ENCODE data around the gene CXCL8.
"Not testable (repeated sequence)": the region's sequence is repeated elsewhere in the genome, so short reads cannot be mapped to it uniquely, and the experiment has no call there.

CXCL8 gene

DNA sequence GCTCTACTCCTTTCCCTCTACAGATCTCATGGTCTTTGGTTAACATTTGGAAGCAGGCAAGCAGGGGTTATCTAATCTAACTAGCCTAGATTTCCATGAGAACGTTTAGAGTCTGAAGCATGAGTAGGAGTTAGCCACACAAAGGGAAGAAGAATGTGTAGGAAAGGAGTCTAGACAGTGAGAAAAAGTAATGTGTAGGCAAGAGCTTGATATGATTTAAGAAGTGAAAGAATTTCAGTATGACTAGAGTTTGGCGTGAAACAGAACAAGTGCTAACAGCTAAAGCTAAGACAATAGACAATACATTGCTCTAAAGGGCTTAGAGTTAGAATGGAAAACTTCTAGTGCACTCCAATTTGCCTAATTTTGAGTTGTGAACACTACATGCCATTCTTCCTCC lies 10.8 kb downstream of the CXCL8 start:
- no peak for FAIRE-seq

DNA sequence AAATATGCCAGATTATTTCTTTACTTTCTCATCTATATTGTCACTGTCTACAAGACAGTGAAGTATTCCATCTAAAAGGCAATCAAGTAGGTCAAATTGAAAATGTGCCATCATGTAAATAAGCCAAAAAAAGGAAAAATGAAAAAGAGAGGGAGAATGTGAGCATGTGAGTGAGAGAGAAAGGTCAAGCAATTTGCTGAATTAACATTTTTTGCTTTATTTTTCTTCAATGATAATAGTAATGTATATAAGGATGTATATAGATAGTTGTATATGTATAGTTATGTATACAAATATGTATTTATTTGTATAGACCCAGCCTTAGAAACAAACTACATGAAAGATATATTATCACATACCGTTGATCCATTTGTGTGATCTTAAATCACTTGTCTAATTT lies 11.5 kb downstream of the CXCL8 start:
- FAIRE-seq, result no peak

DNA sequence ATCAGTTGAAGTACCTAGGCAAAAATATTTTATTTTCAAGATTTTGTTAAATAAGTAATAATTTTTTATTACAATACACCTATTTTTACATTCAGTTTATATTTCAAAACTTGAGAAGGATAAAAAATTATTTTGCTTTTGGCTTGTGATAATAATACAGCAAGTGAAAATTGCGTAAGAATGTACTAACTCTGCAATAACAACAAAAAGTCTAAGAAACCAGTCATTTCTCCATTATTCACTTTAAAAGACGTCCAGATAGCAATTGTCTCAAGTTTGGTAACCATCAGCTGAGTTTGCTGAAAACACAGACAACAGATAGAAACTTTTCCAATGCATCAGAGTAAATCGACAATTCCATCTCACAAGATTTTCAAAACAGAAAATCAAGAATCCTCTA lies 12.1 kb downstream of the CXCL8 start:
- no peak for FAIRE-seq

DNA sequence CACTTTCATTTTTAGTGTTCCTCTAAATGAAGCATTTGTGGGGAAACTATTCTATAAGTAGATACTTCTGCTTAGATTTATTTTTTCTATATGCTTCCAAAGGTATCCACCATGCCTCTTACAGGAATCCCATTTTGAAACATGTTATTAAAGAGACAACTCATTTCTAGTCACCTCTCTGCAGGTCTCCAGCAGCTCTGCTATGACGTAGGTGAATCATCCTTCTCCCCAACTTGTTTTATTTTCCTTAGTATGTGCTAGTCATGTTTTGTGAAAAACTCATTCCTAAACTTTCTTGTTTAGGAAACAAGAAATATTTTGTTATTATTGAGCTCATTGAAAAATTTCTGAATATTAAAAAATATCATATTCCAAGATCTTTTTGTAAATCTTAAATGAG lies 12.8 kb downstream of the CXCL8 start:
- FAIRE-seq, result no peak

DNA sequence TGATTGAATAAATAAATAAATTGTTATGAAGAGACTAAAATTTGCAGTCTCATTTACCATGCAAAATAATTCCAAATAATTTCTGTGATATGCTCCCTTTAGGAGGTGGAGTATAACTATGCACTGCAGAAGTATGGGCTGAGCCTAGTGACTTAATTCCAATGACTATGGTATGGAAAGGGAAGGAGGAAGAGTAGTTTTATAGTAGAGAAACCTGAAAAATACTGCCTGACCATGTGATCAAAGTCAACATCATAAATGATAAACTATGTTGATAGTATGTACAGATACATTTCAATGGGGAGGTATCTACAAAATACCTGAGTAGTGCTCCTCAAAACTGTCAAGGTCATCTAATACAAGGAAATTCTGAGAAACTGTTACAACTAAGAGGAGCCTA lies 14.6 kb downstream of the CXCL8 start:
- no peak for FAIRE-seq

DNA sequence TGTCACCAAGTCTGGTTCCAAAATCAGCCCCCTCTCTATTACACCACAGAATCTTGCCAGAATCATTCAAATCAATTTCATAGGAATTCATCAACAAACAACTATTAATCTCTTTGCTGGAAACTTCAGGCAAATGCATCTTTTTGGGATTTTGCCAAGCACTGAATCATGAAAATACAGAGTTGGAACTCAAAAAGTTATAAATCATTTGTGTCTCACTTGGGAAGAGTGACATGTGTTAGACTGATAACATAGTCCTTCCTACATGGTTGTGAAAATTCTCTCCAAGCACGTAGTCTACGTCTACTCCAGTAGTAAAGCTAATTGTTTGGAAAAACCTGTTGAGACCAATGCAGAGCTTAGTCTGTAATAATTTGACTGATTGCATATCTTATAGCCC lies 19.0 kb downstream of the CXCL8 start:
- no peak for FAIRE-seq

DNA sequence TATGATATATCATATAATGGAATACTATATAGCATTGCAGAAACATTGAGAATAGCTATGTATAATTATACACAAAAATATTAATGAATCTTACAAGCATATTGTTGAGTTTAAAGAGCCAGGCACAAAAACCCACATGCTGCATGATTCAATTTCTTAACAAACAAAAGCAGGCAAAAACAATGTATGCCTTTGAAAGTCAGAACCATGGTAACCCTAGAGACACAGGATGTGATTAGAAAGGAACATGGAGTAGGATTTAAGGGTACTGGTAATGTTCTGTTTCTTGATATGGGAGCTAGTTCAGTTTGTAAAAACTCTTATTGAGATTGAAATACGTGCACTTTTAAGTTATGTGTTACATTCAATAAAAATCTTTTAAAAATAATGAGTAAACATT lies 21.5 kb downstream of the CXCL8 start:
- FAIRE-seq, result no peak

DNA sequence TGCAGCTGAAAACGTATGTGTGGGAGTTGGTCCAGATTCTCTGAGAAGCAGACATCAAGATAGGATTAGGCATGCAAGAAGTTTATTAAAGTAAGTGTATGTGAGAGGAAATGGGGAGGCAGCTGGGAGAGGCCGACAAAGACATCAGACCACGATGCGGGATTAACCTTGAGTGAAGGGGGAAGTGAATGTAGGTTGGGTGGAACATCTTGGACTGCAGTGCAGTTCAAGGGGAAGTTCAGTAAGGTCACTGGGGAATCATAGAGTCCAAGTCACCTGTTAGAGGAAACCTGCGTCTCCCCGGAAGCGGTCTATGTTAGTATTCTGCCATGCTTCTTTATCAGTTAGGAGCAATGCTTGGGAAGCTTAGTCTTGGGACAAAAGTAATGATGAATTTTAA lies 22.0 kb downstream of the CXCL8 start:
- no peak for FAIRE-seq

DNA sequence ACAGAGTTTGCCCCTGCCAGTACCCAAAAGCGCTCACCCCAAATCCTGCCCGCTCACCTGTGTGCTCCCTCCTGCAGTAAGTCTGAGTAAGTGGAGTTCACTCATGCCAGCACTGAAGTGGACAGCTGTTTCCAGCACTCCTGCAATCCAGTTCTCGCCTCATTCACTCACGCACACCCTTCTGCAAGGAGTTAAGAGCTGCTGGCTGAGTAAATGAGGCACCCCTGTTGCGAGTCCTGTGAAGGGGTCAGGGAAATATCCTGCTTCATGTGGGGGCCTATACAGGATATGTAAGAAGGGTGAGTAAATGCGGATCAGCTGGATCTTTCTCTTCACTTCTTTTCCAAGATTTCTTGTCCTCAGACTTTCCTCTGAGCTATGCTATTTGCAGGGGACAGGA lies 23.5 kb downstream of the CXCL8 start:
- no peak for FAIRE-seq

DNA sequence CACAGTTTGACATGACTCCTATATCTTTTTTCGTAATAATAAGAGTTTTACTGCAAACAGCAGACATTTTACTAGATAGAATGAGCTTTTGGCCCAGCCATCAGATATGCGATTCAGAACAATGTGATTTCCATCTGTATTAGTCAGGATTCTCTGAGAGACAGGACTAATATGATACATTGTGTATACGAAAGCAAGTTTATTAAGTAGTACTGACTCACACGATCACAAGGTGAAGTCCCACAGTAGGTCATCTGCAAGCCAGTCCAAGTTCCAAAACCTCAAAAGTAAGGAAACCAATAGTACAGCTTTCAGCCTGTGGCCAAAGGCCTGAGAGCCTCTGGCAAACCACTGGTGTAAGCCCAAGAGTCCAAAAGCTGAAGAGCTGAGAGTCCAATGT lies 24.1 kb downstream of the CXCL8 start:
- no peak for FAIRE-seq

DNA sequence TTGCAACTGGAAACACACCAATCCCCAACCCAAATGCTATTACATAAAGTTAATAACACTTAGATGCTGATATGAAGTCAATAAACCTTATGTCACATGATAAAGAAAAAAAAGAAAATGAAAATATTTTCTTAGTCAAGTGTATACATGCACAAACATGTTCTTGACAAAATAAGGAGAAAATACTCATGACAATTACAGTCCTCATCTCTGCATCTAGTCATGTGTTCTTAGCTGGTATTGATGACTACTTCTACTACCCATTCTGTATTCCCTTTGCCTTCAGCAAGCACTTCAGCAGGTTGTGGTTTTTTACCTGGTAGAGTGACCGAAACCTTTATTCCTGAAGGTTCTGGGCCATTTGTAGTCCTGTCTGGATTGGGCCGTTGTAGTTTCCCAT lies 24.9 kb downstream of the CXCL8 start:
- FAIRE-seq, result no peak

DNA sequence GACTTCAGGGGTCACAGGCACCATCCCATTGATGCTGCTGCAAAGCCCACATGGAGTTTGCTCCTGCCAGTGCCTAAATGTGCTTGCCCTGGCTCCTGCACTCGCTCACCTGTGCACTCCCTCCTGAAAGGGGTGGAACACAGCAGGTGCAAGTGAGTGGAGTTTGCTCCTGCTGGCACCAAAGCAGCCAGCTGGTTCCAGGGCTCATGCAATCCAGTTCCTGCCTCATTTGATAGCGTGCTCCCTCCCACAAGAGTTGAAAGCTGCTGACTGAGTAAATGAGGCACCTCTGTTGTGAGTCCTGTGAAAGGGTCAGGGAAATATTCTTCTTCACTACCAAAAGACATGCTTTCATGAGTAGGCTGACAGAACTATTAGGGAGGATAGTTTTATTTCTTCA lies 30.5 kb downstream of the CXCL8 start:
- FAIRE-seq, result no peak

DNA sequence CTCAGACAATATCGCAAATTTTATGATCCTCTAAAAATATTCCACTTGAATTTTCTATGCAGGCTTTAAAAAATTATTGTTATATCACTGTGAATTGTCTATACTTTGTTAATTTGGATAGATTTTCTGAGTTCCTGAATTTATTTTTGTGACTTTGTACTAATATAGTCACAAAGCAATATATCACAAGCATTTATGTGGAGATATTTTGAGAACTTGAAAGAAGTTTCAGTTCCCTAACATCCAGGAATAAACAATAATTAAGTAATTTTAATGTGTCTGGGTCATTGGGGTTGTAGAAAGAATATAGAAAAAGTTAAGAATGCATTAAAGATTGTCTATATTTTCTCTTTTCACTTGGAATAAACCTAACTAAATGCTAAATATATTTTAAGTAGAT lies 32.0 kb downstream of the CXCL8 start:
- FAIRE-seq, result no peak

DNA sequence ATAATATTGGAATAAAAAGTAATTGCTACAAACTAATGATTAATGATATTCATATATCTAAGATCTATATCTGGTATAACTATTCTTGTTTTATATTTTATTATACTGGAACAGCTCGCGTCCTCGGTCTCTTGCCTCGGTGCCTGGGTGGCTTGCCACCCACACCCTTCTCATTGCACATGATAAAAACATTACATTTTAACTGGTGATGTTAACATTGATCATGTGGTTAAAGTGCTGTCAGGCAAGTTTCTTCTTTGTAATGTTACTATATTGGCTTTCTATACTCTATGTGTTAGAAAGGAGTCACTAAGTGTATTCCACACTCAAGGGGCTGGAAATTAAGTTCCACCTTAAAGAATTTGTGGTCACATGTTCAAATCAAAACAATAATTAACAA lies 34.0 kb downstream of the CXCL8 start:
- FAIRE-seq, result not testable (repeated sequence)

DNA sequence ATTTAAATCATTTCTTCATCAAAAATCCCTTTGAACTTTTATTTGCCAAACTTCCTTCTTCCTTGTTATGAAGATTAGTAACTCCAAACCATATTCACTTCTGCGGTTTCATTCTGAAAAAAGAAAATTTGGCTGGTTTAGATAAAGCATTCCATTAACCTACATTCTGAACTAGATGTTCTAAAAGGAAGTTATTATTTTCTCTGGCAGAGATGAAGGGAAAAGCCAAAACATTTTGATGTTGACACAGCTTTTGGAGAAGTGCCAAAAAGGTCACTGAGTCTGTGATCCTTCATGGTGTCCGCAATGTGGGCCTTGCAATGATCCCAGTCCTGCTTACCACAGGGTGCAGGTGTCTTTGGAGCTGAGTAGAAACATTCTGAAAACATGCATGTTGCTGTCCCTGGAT lies 36.0 kb downstream of the CXCL8 start:
- no peak for FAIRE-seq

DNA sequence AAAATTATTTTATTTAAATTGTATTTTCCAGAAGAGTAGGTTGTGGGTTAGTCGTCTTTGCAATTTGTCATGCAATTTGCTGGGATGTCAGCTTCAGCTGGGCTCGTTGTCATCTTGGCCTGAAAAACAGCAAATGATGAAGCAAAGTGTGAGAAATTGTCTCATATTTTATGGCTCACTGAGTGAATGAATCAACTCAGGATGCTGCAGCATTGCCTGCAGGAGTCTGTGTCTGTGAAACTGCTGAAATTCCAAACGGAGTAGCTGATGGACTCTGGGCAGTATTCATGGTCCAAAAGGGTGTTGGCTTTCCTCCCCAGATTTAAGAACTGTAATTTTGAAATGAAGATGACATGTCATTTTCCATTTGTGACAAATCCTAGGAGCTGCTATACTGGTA lies 37.2 kb downstream of the CXCL8 start:
- FAIRE-seq, result no peak

DNA sequence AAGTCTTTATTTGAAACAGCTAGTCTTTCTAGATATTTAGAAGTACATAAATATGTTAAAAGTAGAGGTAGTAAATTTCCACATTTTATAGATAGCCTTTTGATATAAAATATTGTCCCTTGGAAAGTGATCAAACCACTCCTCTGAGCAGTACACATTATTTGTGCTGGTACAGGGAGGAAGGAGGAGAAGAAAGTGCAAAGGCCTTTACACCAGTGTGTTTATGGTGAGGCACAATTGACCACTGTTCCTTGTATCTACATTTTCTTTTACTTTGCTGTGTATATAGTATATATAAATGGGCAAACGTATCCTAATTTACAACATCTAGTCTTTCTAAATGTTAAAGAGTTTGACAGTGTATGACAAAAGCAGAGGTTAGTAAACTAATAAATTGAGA lies 39.9 kb downstream of the CXCL8 start:
- FAIRE-seq, result no peak

DNA sequence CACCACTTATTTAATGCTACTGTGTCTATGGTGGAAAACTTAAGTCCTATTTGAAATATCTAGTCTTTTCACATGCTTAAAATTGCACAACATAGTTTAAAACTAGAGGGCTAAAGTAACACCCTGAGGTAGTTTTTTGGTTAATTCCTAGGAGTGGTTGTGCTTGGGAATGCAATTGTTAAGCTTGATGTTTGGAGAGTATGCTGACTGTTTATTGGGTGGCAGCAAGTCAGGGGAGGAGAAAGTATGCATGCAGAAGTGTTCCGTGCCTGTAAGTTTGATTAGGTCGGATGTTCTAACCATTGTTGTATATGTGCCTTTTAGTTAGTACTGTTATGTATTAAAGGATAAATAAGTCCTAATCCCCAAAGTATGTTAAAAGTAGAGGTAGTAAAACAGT lies 40.5 kb downstream of the CXCL8 start:
- no peak for FAIRE-seq

DNA sequence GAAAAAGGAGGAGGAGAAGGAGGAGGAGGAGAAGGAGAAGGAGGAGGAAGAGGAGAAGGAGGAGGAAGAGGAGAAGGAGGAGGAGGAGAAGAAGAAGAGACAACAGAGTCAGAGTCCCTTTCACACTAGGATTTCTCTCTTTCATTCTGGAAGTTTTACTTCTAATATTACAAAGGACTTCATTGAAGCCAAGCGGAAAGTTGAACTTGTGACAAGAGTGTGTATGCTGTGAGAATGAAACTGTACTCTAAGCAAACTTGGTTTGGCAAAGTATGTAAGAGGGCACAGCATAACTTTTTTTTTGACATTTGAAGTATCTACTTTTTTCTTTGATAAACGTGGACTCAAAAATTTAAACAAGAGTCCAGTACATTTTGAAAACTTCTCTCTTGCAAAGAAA lies 48.0 kb downstream of the CXCL8 start:
- FAIRE-seq, result no peak
